SK-N-SH treated with all-trans-retinoic acid at 6 μM for 48 hours (cell line): ENCODE results near the gene KLRK1.

Experiments used
- BACH2 ChIP-seq: fragments of 250-450 bp; sonication (Bioruptor Pico); IDR thresholded peaks from 2 replicates; pipeline ENCODE4 v1.9.0; 2021; ENCODE audit warnings: mild to moderate bottlenecking, borderline replicate concordance
- CSDC2 ChIP-seq: fragments of 250-450 bp; sonication (Bioruptor Pico); IDR thresholded peaks from 2 replicates; pipeline ENCODE4 v1.5.0; 2020; ENCODE audit warnings: mild to moderate bottlenecking, moderate library complexity
- ISL1 ChIP-seq: fragments of 250-450 bp; sonication (Bioruptor Pico); IDR thresholded peaks from 2 replicates; pipeline ENCODE4 v2.1.2; 2022; ENCODE audit warnings: mild to moderate bottlenecking, moderate library complexity
- OSR1 ChIP-seq: fragments of 250-450 bp; sonication (Bioruptor Pico); IDR thresholded peaks from 2 replicates; pipeline ENCODE4 v1.8.0; 2022; ENCODE audit warnings: moderate library complexity, mild to moderate bottlenecking, inconsistent platforms
- PPARA ChIP-seq: fragments of 250-450 bp; sonication (Bioruptor Pico); IDR thresholded peaks from 2 replicates; pipeline ENCODE4 v1.5.0; 2020; ENCODE audit warnings: mild to moderate bottlenecking, borderline replicate concordance
- RARB ChIP-seq: fragments of 250-450 bp; sonication (Bioruptor Pico); IDR thresholded peaks from 2 replicates; pipeline ENCODE4 v1.8.0; 2021; ENCODE audit warnings: mild to moderate bottlenecking, moderate library complexity
- TCF4 ChIP-seq: fragments of 250-450 bp; sonication (Bioruptor Pico); IDR thresholded peaks from 2 replicates; pipeline ENCODE4 v1.8.0; 2021; ENCODE audit warnings: mild to moderate bottlenecking, moderate library complexity, borderline replicate concordance
- ZC3H10 ChIP-seq: fragments of 250-450 bp; sonication (Bioruptor Pico); IDR thresholded peaks from 2 replicates; pipeline ENCODE4 v1.5.1; 2021; ENCODE audit warnings: mild to moderate bottlenecking, moderate library complexity
- ZNF565 ChIP-seq: fragments of 450-650 bp; formaldehyde crosslinking; conservative IDR thresholded peaks from 2 replicates; pipeline ENCODE4 v1.5.0; 2020; ENCODE audit warnings: low read depth, mild to moderate bottlenecking, moderate library complexity
- ZNF8 ChIP-seq: fragments of 450-650 bp; formaldehyde crosslinking; IDR thresholded peaks from 2 replicates; pipeline ENCODE4 v1.5.0; 2020; ENCODE audit warnings: mild to moderate bottlenecking, moderate library complexity
- TF ChIP-seq, protein P1 (sequence below): fragments of 250-450 bp; sonication (Bioruptor Pico); IDR thresholded peaks from 2 replicates; pipeline ENCODE4 v1.8.0; 2020; ENCODE audit warnings: mild to moderate bottlenecking, moderate library complexity, borderline replicate concordance
- TF ChIP-seq, protein P2 (sequence below): fragments of 250-450 bp; sonication (Bioruptor Pico); IDR thresholded peaks from 2 replicates; pipeline ENCODE4 v1.5.1; 2020; ENCODE audit warnings: low read depth, mild to moderate bottlenecking, moderate library complexity

DNA sequence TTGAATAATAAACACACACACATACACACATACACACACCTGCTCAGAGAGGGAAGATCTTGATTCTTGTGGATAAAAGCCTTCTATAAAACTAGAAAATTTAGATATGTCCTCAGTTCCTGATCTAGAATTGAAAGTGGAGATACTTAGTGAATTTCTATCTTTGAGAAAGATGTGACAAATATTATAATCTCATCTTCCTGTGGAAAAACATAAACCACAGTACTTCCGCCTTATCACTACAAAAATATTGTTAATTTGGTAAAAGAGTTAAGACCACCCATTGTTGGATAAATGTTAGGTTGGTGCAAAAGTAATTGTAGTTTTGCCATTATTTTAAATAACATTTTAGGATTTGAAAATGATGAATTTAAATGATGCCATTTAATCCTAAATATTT lies at the start of gene KLRK1:
- TF ChIP-seq RARB (no peak), OSR1 (CRISPR knock-in tag) (no peak), ZC3H10 (CRISPR knock-in tag) (no peak), ZNF565 (no peak), ZNF8 (CRISPR knock-in tag) (no peak), TCF4 (CRISPR knock-in tag) (no peak), CSDC2 (no peak), ISL1 (CRISPR knock-in tag) (no peak), PPARA (no peak), BACH2 (CRISPR knock-in tag) (no peak)
- TF ChIP-seq, protein P1, sequence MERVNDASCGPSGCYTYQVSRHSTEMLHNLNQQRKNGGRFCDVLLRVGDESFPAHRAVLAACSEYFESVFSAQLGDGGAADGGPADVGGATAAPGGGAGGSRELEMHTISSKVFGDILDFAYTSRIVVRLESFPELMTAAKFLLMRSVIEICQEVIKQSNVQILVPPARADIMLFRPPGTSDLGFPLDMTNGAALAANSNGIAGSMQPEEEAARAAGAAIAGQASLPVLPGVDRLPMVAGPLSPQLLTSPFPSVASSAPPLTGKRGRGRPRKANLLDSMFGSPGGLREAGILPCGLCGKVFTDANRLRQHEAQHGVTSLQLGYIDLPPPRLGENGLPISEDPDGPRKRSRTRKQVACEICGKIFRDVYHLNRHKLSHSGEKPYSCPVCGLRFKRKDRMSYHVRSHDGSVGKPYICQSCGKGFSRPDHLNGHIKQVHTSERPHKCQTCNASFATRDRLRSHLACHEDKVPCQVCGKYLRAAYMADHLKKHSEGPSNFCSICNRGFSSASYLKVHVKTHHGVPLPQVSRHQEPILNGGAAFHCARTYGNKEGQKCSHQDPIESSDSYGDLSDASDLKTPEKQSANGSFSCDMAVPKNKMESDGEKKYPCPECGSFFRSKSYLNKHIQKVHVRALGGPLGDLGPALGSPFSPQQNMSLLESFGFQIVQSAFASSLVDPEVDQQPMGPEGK, result no peak
- TF ChIP-seq, protein P2, sequence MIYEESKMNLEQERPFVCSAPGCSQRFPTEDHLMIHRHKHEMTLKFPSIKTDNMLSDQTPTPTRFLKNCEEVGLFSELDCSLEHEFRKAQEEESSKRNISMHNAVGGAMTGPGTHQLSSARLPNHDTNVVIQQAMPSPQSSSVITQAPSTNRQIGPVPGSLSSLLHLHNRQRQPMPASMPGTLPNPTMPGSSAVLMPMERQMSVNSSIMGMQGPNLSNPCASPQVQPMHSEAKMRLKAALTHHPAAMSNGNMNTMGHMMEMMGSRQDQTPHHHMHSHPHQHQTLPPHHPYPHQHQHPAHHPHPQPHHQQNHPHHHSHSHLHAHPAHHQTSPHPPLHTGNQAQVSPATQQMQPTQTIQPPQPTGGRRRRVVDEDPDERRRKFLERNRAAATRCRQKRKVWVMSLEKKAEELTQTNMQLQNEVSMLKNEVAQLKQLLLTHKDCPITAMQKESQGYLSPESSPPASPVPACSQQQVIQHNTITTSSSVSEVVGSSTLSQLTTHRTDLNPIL (CRISPR knock-in tag), result no peak
